ENCODE data around the gene NRXN3. TPM values are rescaled to one million over a fixed set of nuclear protein-coding genes. Genes with fewer than 3 reads are reported as not detected.

NRXN3 gene
- total and polyA plus RNA-seq, 2 donors (not counting 1 experiment from before 2014, with no cell fraction given) = 0.83 to 34.6 TPM

DNA sequence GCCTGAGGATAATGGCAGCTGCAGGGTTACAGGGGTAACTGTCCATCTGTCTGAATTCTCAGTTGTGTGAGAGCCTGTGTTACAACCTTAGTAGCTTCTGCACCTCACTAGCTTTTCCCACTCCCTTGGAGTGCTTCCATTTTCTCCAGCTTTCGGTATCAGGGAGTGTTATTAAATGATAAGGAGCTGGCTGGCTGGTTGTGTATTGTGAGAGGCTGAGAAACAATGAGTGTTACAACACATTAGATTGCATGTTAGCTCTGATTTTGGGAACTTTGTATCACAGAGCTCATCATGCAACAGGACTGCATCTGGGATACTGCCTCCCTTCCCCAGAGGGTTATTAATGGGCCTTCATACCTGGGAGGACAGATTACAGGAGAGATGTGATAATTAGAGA is 1317.5 kb downstream of the NRXN3 start:
- Histone ChIP-seq H3K4me1 (ENCODE audit: control insufficient read depth, extremely low read depth, insufficient read depth, low read length) (no peaks in the 10 kb centered on the region), H3K9me3 (ENCODE audit: control insufficient read depth, insufficient read depth, low read depth, low read length) (no peaks in the 10 kb centered on the region), H3K27me3 (ENCODE audit: control insufficient read depth, insufficient read depth, low read length) (no peaks in the 10 kb centered on the region), H3K4me2 (ENCODE audit: extremely low read depth, insufficient read depth, low read length) (no peak overlapping the region), H3K9ac (ENCODE audit: insufficient read depth, low read length) (no peak overlapping the region), H2AFZ (ENCODE audit: low read length) (no peak overlapping the region), H3K36me3 (ENCODE audit: control insufficient read depth, insufficient read depth, low read length) (no peaks in the 10 kb centered on the region), H3K4me3 (replicated peaks in 1 of 4; ENCODE audit: control extremely low read depth in 1 of 4, insufficient read depth in 1 of 4, low read depth in 3 of 4, low read length in 4 of 4) (no peak overlapping the region), H4K20me1 (ENCODE audit: control insufficient read depth, extremely low read depth, insufficient read depth, low read length) (no peaks in the 10 kb centered on the region), H3K27ac (ENCODE audit: insufficient read depth, low read length) (no peak overlapping the region), H3K79me2 (ENCODE audit: control insufficient read depth, insufficient read depth, low read length) (no peaks in the 10 kb centered on the region)
- TF ChIP-seq EZH2 (IDR thresholded peaks at IDR 0.05; ENCODE audit: low read length, missing control alignments) = no peak
- TF ChIP-seq, protein P1, sequence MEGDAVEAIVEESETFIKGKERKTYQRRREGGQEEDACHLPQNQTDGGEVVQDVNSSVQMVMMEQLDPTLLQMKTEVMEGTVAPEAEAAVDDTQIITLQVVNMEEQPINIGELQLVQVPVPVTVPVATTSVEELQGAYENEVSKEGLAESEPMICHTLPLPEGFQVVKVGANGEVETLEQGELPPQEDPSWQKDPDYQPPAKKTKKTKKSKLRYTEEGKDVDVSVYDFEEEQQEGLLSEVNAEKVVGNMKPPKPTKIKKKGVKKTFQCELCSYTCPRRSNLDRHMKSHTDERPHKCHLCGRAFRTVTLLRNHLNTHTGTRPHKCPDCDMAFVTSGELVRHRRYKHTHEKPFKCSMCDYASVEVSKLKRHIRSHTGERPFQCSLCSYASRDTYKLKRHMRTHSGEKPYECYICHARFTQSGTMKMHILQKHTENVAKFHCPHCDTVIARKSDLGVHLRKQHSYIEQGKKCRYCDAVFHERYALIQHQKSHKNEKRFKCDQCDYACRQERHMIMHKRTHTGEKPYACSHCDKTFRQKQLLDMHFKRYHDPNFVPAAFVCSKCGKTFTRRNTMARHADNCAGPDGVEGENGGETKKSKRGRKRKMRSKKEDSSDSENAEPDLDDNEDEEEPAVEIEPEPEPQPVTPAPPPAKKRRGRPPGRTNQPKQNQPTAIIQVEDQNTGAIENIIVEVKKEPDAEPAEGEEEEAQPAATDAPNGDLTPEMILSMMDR (conservative IDR thresholded peaks at IDR 0.05 in 1 of 2, IDR thresholded peaks at IDR 0.05 in 1 of 2; ENCODE audit: low read depth in 1 of 2, low read length in 2 of 2) = no peak
- no peak for DNase-seq (ENCODE audit: low read depth in 2 of 2)

DNA sequence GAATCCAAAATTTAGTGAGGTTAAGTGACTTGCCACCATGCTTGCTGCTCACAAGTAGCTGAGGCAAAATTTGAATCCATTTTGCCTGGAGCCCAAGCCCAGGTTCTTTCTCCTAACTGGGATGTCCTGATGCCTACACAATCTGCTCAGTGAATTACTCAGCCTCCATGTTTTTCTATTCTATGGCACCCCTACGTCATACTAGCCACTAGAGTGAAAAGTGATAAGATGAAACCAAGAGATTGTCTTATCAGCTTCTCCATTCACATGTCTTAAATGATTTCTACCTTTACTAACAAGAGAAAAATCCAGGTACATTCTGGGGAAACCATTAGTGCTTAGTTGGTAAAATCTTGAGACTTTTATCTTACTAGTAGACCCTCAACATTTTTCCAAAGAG is 1321.0 kb downstream of the NRXN3 start:
- Histone ChIP-seq H2AFZ (ENCODE audit: low read length) (no peak overlapping the region), H3K79me2 (ENCODE audit: control insufficient read depth, insufficient read depth, low read length) (no peaks in the 10 kb centered on the region), H3K4me3 (replicated peaks in 1 of 4; ENCODE audit: control extremely low read depth in 1 of 4, insufficient read depth in 1 of 4, low read depth in 3 of 4, low read length in 4 of 4) (no peak overlapping the region), H3K9me3 (ENCODE audit: control insufficient read depth, insufficient read depth, low read depth, low read length) (no peaks in the 10 kb centered on the region), H3K36me3 (ENCODE audit: control insufficient read depth, insufficient read depth, low read length) (no peaks in the 10 kb centered on the region), H3K9ac (ENCODE audit: insufficient read depth, low read length) (no peak overlapping the region), H3K27ac (ENCODE audit: insufficient read depth, low read length) (no peak overlapping the region), H3K27me3 (ENCODE audit: control insufficient read depth, insufficient read depth, low read length) (no peaks in the 10 kb centered on the region), H3K4me1 (ENCODE audit: control insufficient read depth, extremely low read depth, insufficient read depth, low read length) (no peaks in the 10 kb centered on the region), H4K20me1 (ENCODE audit: control insufficient read depth, extremely low read depth, insufficient read depth, low read length) (no peaks in the 10 kb centered on the region), H3K4me2 (ENCODE audit: extremely low read depth, insufficient read depth, low read length) (no peak overlapping the region)
- TF ChIP-seq, protein P1 (conservative IDR thresholded peaks at IDR 0.05 in 1 of 2, IDR thresholded peaks at IDR 0.05 in 1 of 2; ENCODE audit: low read depth in 1 of 2, low read length in 2 of 2) = no peak
- TF ChIP-seq EZH2 (IDR thresholded peaks at IDR 0.05; ENCODE audit: low read length, missing control alignments) = no peak
- no peak for DNase-seq (ENCODE audit: low read depth in 2 of 2)

DNA sequence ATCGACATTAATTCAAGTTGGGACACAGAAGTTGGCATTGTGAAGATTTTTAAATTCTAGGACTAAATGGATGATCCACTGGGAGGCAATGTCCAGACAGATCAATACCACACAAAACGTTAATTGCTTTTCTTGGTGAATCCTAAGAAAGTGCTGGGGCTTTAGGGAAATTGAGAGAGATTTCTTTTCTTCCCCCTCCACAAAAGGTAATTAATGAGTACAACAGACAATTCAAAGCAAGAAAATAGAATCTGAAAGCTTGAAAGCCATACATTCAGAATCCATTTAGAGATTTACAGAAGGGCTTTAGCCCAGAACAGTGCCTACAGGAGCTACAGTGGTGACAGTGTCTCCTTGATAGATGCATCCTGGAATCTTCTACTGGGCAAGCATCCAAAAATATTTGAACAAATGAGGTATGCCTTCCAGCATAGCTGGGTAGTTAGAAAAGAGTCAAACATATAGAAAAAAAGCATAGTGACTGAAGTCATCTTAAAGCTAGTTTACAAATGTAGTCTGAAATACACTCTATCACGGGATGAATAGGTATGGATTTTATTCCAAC is 1323.0 kb downstream of the NRXN3 start:
- DNase-seq (ENCODE audit: low read depth in 2 of 2) = no peak
- TF ChIP-seq, protein P1 (conservative IDR thresholded peaks at IDR 0.05 in 1 of 2, IDR thresholded peaks at IDR 0.05 in 1 of 2; ENCODE audit: low read depth in 1 of 2, low read length in 2 of 2) = no peak
- no peak for TF ChIP-seq EZH2 (IDR thresholded peaks at IDR 0.05; ENCODE audit: low read length, missing control alignments)
- no peaks in the 10 kb centered on the region for H3K27me3 ChIP-seq (ENCODE audit: control insufficient read depth, insufficient read depth, low read length)

More for the DNA sequence above, 1323.0 kb downstream of the NRXN3 start:
- Histone ChIP-seq H3K4me1 (ENCODE audit: control insufficient read depth, extremely low read depth, insufficient read depth, low read length) (no peaks in the 10 kb centered on the region), H2AFZ (ENCODE audit: low read length) (no peak overlapping the region), H3K9ac (ENCODE audit: insufficient read depth, low read length) (no peak overlapping the region), H3K9me3 (ENCODE audit: control insufficient read depth, insufficient read depth, low read depth, low read length) (no peaks in the 10 kb centered on the region), H3K27ac (ENCODE audit: insufficient read depth, low read length) (no peak overlapping the region), H3K79me2 (ENCODE audit: control insufficient read depth, insufficient read depth, low read length) (no peaks in the 10 kb centered on the region), H3K36me3 (ENCODE audit: control insufficient read depth, insufficient read depth, low read length) (no peaks in the 10 kb centered on the region), H4K20me1 (ENCODE audit: control insufficient read depth, extremely low read depth, insufficient read depth, low read length) (no peaks in the 10 kb centered on the region), H3K4me2 (ENCODE audit: extremely low read depth, insufficient read depth, low read length) (no peak overlapping the region), H3K4me3 (replicated peaks in 1 of 4; ENCODE audit: control extremely low read depth in 1 of 4, insufficient read depth in 1 of 4, low read depth in 3 of 4, low read length in 4 of 4) (no peak overlapping the region)

Measured in fibroblast of lung (primary cell).